GM21381 (cell line): ENCODE data around the gene STPG2.

Source experiments
- ATAC-seq: cut with Tn5 transposase; IDR thresholded peaks from one replicate; pipeline ENCODE4 v1.9.1; 2021; ENCODE audit warnings: mild to moderate bottlenecking, moderate library complexity; ENCODE audit not compliant: unreplicated experiment

STPG2 gene

GRCh38 chr4:97548186-97548585 is 595.1 kb downstream of the STPG2 start:
- ATAC-seq, result no peak

GRCh38 chr4:97531351-97531750 is 611.9 kb downstream of the STPG2 start:
- no peak for ATAC-seq

DNA sequence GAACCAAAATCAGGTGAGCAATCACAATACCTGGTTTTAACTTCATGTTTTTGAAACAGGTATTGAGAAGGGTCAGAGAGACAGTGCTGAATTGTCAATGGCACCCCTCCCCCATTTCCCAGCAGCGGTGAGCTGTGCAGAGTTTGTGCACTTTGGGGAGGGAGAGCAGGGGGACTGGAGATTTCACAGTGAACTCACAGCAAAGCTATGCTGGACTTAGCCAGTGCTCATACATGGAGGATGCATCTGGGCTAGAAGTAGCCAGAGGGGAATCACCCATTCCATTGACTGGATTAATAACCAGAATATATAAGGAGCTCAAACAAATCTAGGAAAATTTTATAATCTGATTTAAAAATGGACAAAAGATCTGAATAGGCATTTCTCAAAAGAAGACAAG is 612.6 kb downstream of the STPG2 start:
- ATAC-seq, result no peak

GRCh38 chr4:97525236-97525635 is 618.0 kb downstream of the STPG2 start:
- no peak for ATAC-seq

DNA sequence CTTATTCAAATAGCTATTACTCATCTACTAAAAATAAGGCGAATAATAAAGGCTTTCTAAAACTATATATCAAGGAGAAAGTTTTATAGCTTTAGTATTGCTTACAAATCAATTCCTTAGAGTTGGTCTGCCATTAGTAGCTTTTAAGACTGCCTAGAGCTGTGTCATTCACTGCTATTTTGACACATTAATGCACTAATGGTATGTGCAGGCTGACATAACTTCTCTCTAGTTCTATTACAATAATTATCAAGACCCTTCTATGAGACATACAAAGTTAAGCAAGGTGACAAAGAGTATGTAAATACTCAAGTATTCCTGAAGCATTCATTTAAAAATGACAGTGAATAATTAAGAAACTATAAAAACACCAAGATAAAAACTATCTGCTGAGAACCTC is 625.3 kb downstream of the STPG2 start:
- no peak for ATAC-seq

GRCh38 chr4:97513917-97514316 is 629.4 kb downstream of the STPG2 start:
- ATAC-seq, result no peak
